H9 (cell line): Measurements from ENCODE around the gene EPB41L2. TPM values are rescaled to one million over a fixed set of nuclear protein-coding genes. Genes with fewer than 3 reads are reported as not detected.

ENCODE experiments used
- DNase-seq: peaks from one replicate; pipeline ENCODE4 v3.0.0-alpha.2; 2017
- H2AFZ ChIP-seq: one replicate; pipeline ENCODE4 v1.6.1; 2013; ENCODE audit warnings: mild to moderate bottlenecking, low read length, control low read depth, moderate library complexity
- H2AK5ac ChIP-seq: 2 replicates; pipeline ENCODE4 v1.6.1; 2013; ENCODE audit warnings: low read length, control low read depth, mixed read lengths; ENCODE audit not compliant: insufficient read length
- H2BK120ac ChIP-seq: one replicate; pipeline ENCODE4 v1.6.1; 2013; ENCODE audit warnings: low read depth, mild to moderate bottlenecking, low read length, control low read depth, inconsistent platforms; ENCODE audit not compliant: poor library complexity, severe bottlenecking
- H2BK12ac ChIP-seq: 2 replicates; pipeline ENCODE4 v1.6.1; 2013; ENCODE audit warnings: low read length, control low read depth, mixed read lengths, low read depth; ENCODE audit not compliant: insufficient read length
- H2BK15ac ChIP-seq: 2 replicates; pipeline ENCODE4 v1.6.1; 2013; ENCODE audit warnings: low read depth, low read length, control low read depth
- H2BK20ac ChIP-seq: one replicate; pipeline ENCODE4 v1.6.1; 2013; ENCODE audit warnings: low read depth, mild to moderate bottlenecking, low read length, control low read depth, inconsistent platforms; ENCODE audit not compliant: poor library complexity, severe bottlenecking
- H2BK5ac ChIP-seq: 2 replicates; pipeline ENCODE4 v1.6.1; 2013; ENCODE audit warnings: low read length, control low read depth, mixed read lengths; ENCODE audit not compliant: insufficient read length
- H3K14ac ChIP-seq: 2 replicates; pipeline ENCODE4 v1.6.1; 2013; ENCODE audit warnings: low read length, control low read depth; ENCODE audit not compliant: insufficient read depth
- H3K18ac ChIP-seq: 2 replicates; pipeline ENCODE4 v1.6.1; 2013; ENCODE audit warnings: low read depth, mild to moderate bottlenecking, mixed read lengths, low read length, control low read depth; ENCODE audit not compliant: insufficient read length
- H3K23ac ChIP-seq: 2 replicates; pipeline ENCODE4 v1.6.1; 2013; ENCODE audit warnings: low read length, control low read depth, mixed read lengths, low read depth; ENCODE audit not compliant: insufficient read length
- H3K23me2 ChIP-seq: 2 replicates; pipeline ENCODE4 v1.6.1; 2013; ENCODE audit warnings: low read depth, mild to moderate bottlenecking, mixed read lengths, low read length, control low read depth; ENCODE audit not compliant: insufficient read length, poor library complexity, severe bottlenecking
- H3K27ac ChIP-seq: 2 replicates; pipeline ENCODE4 v1.5.1; 2013; ENCODE audit warnings: low read length, control low read depth, mixed read lengths, low read depth; ENCODE audit not compliant: insufficient read length
- H3K27me3 ChIP-seq: 2 replicates; pipeline ENCODE4 v1.6.1; 2013; ENCODE audit warnings: low read length, control low read depth, inconsistent platforms; ENCODE audit not compliant: insufficient read depth
- H3K4ac ChIP-seq: 2 replicates; pipeline ENCODE4 v1.6.1; 2013; ENCODE audit warnings: low read depth, mild to moderate bottlenecking, control low read depth, inconsistent platforms, low read length, moderate library complexity
- H3K4me1 ChIP-seq: 2 replicates; pipeline ENCODE4 v1.6.1; 2013; ENCODE audit warnings: low read length, control low read depth, inconsistent platforms; ENCODE audit not compliant: insufficient read depth
- H3K4me2 ChIP-seq: 2 replicates; pipeline ENCODE4 v1.6.1; 2013; ENCODE audit warnings: low read length, control low read depth, mixed read lengths; ENCODE audit not compliant: insufficient read length, insufficient read depth
- H3K56ac ChIP-seq: 2 replicates; pipeline ENCODE4 v1.6.1; 2013; ENCODE audit warnings: low read depth, mild to moderate bottlenecking, mixed read lengths, low read length, control low read depth; ENCODE audit not compliant: insufficient read length
- H3K79me1 ChIP-seq: 2 replicates; pipeline ENCODE4 v1.6.1; 2013; ENCODE audit warnings: low read depth, mild to moderate bottlenecking, moderate library complexity, low read length, control low read depth, inconsistent platforms; ENCODE audit not compliant: insufficient read depth, poor library complexity, severe bottlenecking
- H3K79me2 ChIP-seq: 2 replicates; pipeline ENCODE4 v1.6.1; 2013; ENCODE audit warnings: low read length, control low read depth, inconsistent platforms; ENCODE audit not compliant: insufficient read depth
- H3K9ac ChIP-seq: 2 replicates; pipeline ENCODE4 v1.6.1; 2013; ENCODE audit warnings: low read length, control low read depth, mixed read lengths; ENCODE audit not compliant: insufficient read length; ENCODE audit errors: extremely low read depth
- H3K9me3 ChIP-seq: one replicate; pipeline ENCODE4 v1.6.1; 2013; ENCODE audit warnings: low read depth, low read length, inconsistent platforms; ENCODE audit not compliant: control insufficient read depth
- H3T11ph ChIP-seq: one replicate; pipeline ENCODE4 v1.6.1; 2013; ENCODE audit warnings: mild to moderate bottlenecking, low read length, control low read depth, inconsistent platforms
- H4K20me1 ChIP-seq: one replicate; pipeline ENCODE4 v1.6.1; 2013; ENCODE audit not compliant: control insufficient read depth, insufficient read length, insufficient read depth
- H4K5ac ChIP-seq: 2 replicates; pipeline ENCODE4 v1.6.1; 2013; ENCODE audit warnings: low read depth, mild to moderate bottlenecking, mixed read lengths, low read length, control low read depth; ENCODE audit not compliant: insufficient read length
- H4K8ac ChIP-seq: replicated peaks from 2 replicates; pipeline ENCODE4 v1.6.1; 2013; ENCODE audit warnings: low read length, control low read depth, mixed read lengths, low read depth; ENCODE audit not compliant: insufficient read length
- H4K91ac ChIP-seq: 2 replicates; pipeline ENCODE4 v1.6.1; 2013; ENCODE audit warnings: low read depth, mild to moderate bottlenecking, moderate library complexity, mixed read lengths, low read length, control low read depth; ENCODE audit not compliant: insufficient read length
- H3K27ac Mint-ChIP-seq, 3 experiments: 2 replicates in 2 of 3; 3 replicates in 1 of 3; pipeline ENCODE4 v1.8.0; 2020 to 2021; ENCODE audit warnings: mixed read lengths in 3 of 3, mild to moderate bottlenecking in 1 of 3, moderate library complexity in 1 of 3
- H3K27me3 Mint-ChIP-seq: 2 replicates; pipeline ENCODE4 v1.8.0; 2021; ENCODE audit warnings: low read depth, mild to moderate bottlenecking, moderate library complexity, mixed read lengths
- H3K36me3 Mint-ChIP-seq, 3 experiments: 2 replicates in 2 of 3; 3 replicates in 1 of 3; pipeline ENCODE4 v1.8.0; 2020 to 2021; ENCODE audit warnings: low read depth in 3 of 3, mixed read lengths in 3 of 3; ENCODE audit not compliant: insufficient read depth in 1 of 3
- H3K4me1 Mint-ChIP-seq, 2 experiments: 2 replicates each; pipeline ENCODE4 v1.8.0; 2020; ENCODE audit warnings: mixed read lengths in 2 of 2
- H3K4me3 Mint-ChIP-seq, 2 experiments: 2 replicates in 1 of 2; 3 replicates in 1 of 2; pipeline ENCODE4 v1.8.0; 2020 to 2021; ENCODE audit warnings: mild to moderate bottlenecking in 2 of 2, mixed read lengths in 2 of 2, moderate library complexity in 1 of 2
- H3K9me3 Mint-ChIP-seq, 2 experiments: 2 replicates in 1 of 2; 3 replicates in 1 of 2; pipeline ENCODE4 v1.8.0; 2020; ENCODE audit warnings: mild to moderate bottlenecking in 2 of 2, mixed read lengths in 2 of 2, moderate library complexity in 1 of 2
- WGBS: extraction: QIAGEN DNeasy Blood & Tissue Kit; methylation state at CpG from one replicate; pipeline ENCODE4 v1.1.7; 2013; ENCODE audit warnings: missing lambda C conversion rate, low lambda C conversion rate, mixed read lengths; ENCODE audit not compliant: insufficient read length; ENCODE audit errors: extremely low coverage; 5-methylcytosine and 5-hydroxymethylcytosine counted together
- total RNA-seq: library from RNA; stranded (reverse); gene quantifications from 2 replicates; pipeline ENCODE4 v1.2.1, GENCODE V29; 2021
- TF ChIP-seq, protein P1 (sequence below): fragments of 200-600 bp; sonication (generic); conservative IDR thresholded peaks from 3 replicates; pipeline ENCODE4 v1.8.0; 2021; ENCODE audit warnings: antibody characterized with exemption, mild to moderate bottlenecking

The EPB41L2 gene
- total RNA-seq, 1 experiment from 2014 or later, result 90.2 TPM

DNA sequence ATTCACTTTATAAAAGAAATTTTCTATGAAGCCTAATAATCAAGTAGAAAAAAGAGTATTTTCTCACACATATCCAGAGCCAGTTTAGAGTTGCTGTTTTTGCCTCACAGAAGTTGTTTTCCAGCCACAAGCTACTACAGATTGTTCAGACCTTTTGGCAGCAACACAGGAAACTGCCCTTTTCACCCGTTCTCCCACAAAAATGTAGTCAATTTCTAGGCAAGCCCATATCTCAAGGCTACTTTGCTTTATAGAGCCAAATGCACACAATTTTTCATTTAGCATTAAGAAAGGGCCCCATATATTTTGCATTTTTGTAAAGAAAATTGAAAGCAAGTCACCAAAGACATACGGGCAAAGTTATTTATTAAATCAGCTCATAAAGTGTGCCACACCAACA lies 49.5 kb downstream of the EPB41L2 start:
- Histone ChIP-seq H3K18ac (no peak overlapping the region), H4K5ac (no peak overlapping the region), H4K20me1 (no peaks in the 10 kb centered on the region), H3K79me2 (peaks cover 7% of the 10 kb centered on the region; the same call in 1 of the 2 replicates), H2AFZ (no peak overlapping the region), H4K8ac (no peak overlapping the region), H3K27me3 (no peaks in the 10 kb centered on the region), H2AK5ac (no peak overlapping the region), H3K9ac (no peak overlapping the region), H3T11ph (no peak overlapping the region), H2BK5ac (no peak overlapping the region), H2BK12ac (no peak overlapping the region), H3K14ac (no peak overlapping the region), H3K4me1 (no peaks in the 10 kb centered on the region; the same call in 1 of the 2 replicates), H3K56ac (no peak overlapping the region), H3K79me1 (peaks cover 8% of the 10 kb centered on the region), H3K9me3 (peaks cover 4% of the 10 kb centered on the region), H3K4ac (no peak overlapping the region), H2BK20ac (no peak overlapping the region), H2BK15ac (no peak overlapping the region), H3K23ac (no peak overlapping the region), H4K91ac (no peak overlapping the region), H3K27ac (no peak overlapping the region), H3K23me2 (no peaks in the 10 kb centered on the region), H3K4me2 (no peak overlapping the region), H2BK120ac (no peak overlapping the region)
- Mint-ChIP-seq H3K4me1 (peaks cover 17 to 21% of the 10 kb centered on the region in 2 experiments), H3K27ac (0 out of 7 replicates have a peak overlapping the region, but pooled peaks of 1 of the 3 experiments have one; percentile 26), H3K4me3 (no peak overlapping the region), H3K27me3 (no peaks in the 10 kb centered on the region), H3K36me3 (peaks cover 21 to 22% (median 21%) of the 10 kb centered on the region in 3 experiments), H3K9me3 (peaks cover 13 to 24% of the 10 kb centered on the region in 2 experiments)
- WGBS, result no CpG with 5 or more reads among the region's 2 CpGs
- no peak for DNase-seq
- TF ChIP-seq, protein P1, sequence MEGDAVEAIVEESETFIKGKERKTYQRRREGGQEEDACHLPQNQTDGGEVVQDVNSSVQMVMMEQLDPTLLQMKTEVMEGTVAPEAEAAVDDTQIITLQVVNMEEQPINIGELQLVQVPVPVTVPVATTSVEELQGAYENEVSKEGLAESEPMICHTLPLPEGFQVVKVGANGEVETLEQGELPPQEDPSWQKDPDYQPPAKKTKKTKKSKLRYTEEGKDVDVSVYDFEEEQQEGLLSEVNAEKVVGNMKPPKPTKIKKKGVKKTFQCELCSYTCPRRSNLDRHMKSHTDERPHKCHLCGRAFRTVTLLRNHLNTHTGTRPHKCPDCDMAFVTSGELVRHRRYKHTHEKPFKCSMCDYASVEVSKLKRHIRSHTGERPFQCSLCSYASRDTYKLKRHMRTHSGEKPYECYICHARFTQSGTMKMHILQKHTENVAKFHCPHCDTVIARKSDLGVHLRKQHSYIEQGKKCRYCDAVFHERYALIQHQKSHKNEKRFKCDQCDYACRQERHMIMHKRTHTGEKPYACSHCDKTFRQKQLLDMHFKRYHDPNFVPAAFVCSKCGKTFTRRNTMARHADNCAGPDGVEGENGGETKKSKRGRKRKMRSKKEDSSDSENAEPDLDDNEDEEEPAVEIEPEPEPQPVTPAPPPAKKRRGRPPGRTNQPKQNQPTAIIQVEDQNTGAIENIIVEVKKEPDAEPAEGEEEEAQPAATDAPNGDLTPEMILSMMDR, result no peak
